IMR-90 (cell line): ENCODE results near the gene PIP4K2A. TPM values are rescaled to one million over a fixed set of nuclear protein-coding genes. Genes with fewer than 3 reads are reported as not detected.

Experiments
- ATAC-seq: fragments of 200-7000 bp; cut with Tn5 transposase; 2 replicates; pipeline ENCODE4 v1.9.1; 2020; ENCODE audit warnings: low read depth, mild to moderate bottlenecking, moderate library complexity
- BruUV-seq: library from RNA; stranded (reverse); fragments of 400-500 nt; replicated peaks from 2 replicates; lab custom pipeline; 2021; lab: Mats Ljungman, UMichigan
- CTCF ChIA-PET: fragments of 300-600 bp; formaldehyde crosslinking; extraction: SDS; loops from one replicate; lab custom pipeline; 2021; ENCODE audit warnings: antibody characterized with exemption; lab: Yijun Ruan, JAX
- POLR2A ChIA-PET: fragments of 300-600 bp; sonication (Branson Sonifier 250); formaldehyde crosslinking; loops from one replicate; lab custom pipeline; 2022; ENCODE audit warnings: antibody characterized with exemption; ENCODE audit not compliant: unreplicated experiment; lab: Charles Lee
- DNase-seq: peaks from one replicate; pipeline ENCODE4 v3.0.0; 2013
- H2AFZ ChIP-seq: replicated peaks from 2 replicates; pipeline ENCODE3; 2013; ENCODE audit warnings: low read length, mild to moderate bottlenecking; ENCODE audit not compliant: poor library complexity
- H2AK5ac ChIP-seq: 2 replicates; pipeline ENCODE4 v1.6.1; 2013; ENCODE audit warnings: low read depth, low read length, inconsistent platforms
- H2AK9ac ChIP-seq: replicated peaks from 2 replicates; pipeline ENCODE3; 2013; ENCODE audit warnings: mild to moderate bottlenecking, low read depth, low read length, moderate library complexity; ENCODE audit not compliant: poor library complexity
- H2BK120ac ChIP-seq: 2 replicates; pipeline ENCODE4 v1.6.1; 2013; ENCODE audit warnings: low read depth, low read length, inconsistent platforms
- H2BK15ac ChIP-seq: 3 replicates; pipeline ENCODE4 v1.6.1; 2013; ENCODE audit warnings: low read depth, low read length, inconsistent platforms
- H2BK20ac ChIP-seq: 2 replicates; pipeline ENCODE4 v1.6.1; 2013; ENCODE audit warnings: low read depth, mild to moderate bottlenecking, inconsistent platforms, low read length, moderate library complexity
- H2BK5ac ChIP-seq: 2 replicates; pipeline ENCODE4 v1.6.1; 2013; ENCODE audit warnings: mild to moderate bottlenecking, low read depth, low read length, inconsistent platforms; ENCODE audit not compliant: poor library complexity, severe bottlenecking
- H3K14ac ChIP-seq: replicated peaks from 2 replicates; pipeline ENCODE4 v1.6.1; 2013; ENCODE audit warnings: low read depth, low read length, inconsistent platforms
- H3K18ac ChIP-seq: 2 replicates; pipeline ENCODE4 v1.6.1; 2013; ENCODE audit warnings: low read depth, low read length, control low read depth
- H3K23ac ChIP-seq: 2 replicates; pipeline ENCODE4 v1.6.1; 2013; ENCODE audit warnings: low read depth, low read length, inconsistent platforms
- H3K27ac ChIP-seq: 2 replicates; pipeline ENCODE4 v1.5.1; 2013; ENCODE audit warnings: mild to moderate bottlenecking, control low read depth, low read length; ENCODE audit not compliant: insufficient read depth
- H3K27me3 ChIP-seq: 2 replicates; pipeline ENCODE4 v1.6.1; 2013; ENCODE audit warnings: low read length; ENCODE audit not compliant: control insufficient read depth, insufficient read depth
- H3K36me3 ChIP-seq: 2 replicates; pipeline ENCODE4 v1.6.1; 2013; ENCODE audit warnings: low read length, mixed read lengths; ENCODE audit not compliant: control insufficient read depth, insufficient read depth
- H3K4ac ChIP-seq: 2 replicates; pipeline ENCODE4 v1.6.1; 2013; ENCODE audit warnings: low read depth, low read length, inconsistent platforms
- H3K4me1 ChIP-seq: 2 replicates; pipeline ENCODE4 v1.6.1; 2013; ENCODE audit warnings: low read length, mixed read lengths; ENCODE audit not compliant: control insufficient read depth, insufficient read depth
- H3K4me2 ChIP-seq: 2 replicates; pipeline ENCODE4 v1.6.1; 2013; ENCODE audit warnings: low read depth, mild to moderate bottlenecking, control low read depth, low read length, moderate library complexity
- H3K4me3 ChIP-seq: 2 replicates; pipeline ENCODE4 v1.5.1; 2013; ENCODE audit warnings: low read depth, mild to moderate bottlenecking, control low read depth, low read length, moderate library complexity; ENCODE audit not compliant: insufficient read depth
- H3K56ac ChIP-seq: 2 replicates; pipeline ENCODE4 v1.6.1; 2013; ENCODE audit warnings: low read length, inconsistent platforms; ENCODE audit not compliant: insufficient read depth; ENCODE audit errors: extremely low read depth
- H3K79me1 ChIP-seq, 2 experiments: 2 replicates each; pipeline ENCODE4 v1.6.1; 2013; ENCODE audit warnings: low read length in 2 of 2, inconsistent platforms in 1 of 2, low read depth in 1 of 2
- H3K9ac ChIP-seq: 2 replicates; pipeline ENCODE4 v1.6.1; 2013; ENCODE audit warnings: low read depth, low read length, control low read depth
- H3K9me1 ChIP-seq: 2 replicates; pipeline ENCODE4 v1.6.1; 2013; ENCODE audit warnings: low read length, inconsistent platforms; ENCODE audit not compliant: insufficient read depth
- H3K9me3 ChIP-seq: 2 replicates; pipeline ENCODE4 v1.6.1; 2013; ENCODE audit warnings: low read length; ENCODE audit not compliant: control insufficient read depth, insufficient read depth
- H4K20me1 ChIP-seq: 2 replicates; pipeline ENCODE4 v1.6.1; 2013; ENCODE audit warnings: low read length, inconsistent platforms; ENCODE audit not compliant: insufficient read depth
- H4K5ac ChIP-seq: 2 replicates; pipeline ENCODE4 v1.6.1; 2013; ENCODE audit warnings: mild to moderate bottlenecking, low read depth, low read length, control low read depth
- H4K8ac ChIP-seq, 2 experiments: 2 replicates each; pipeline ENCODE4 v1.6.1; 2013; ENCODE audit warnings: low read depth in 2 of 2, low read length in 2 of 2, control low read depth in 1 of 2, inconsistent platforms in 1 of 2
- H4K91ac ChIP-seq: 2 replicates; pipeline ENCODE4 v1.6.1; 2013; ENCODE audit warnings: low read depth, low read length, inconsistent platforms; ENCODE audit not compliant: insufficient read depth
- FOS ChIP-seq: fragments of 150-350 bp; IDR thresholded peaks from 2 replicates; pipeline ENCODE4 v1.6.1; 2016; ENCODE audit warnings: low read depth, low read length
- MAFK ChIP-seq: IDR thresholded peaks from 2 replicates; pipeline ENCODE4 v1.6.1; 2012; ENCODE audit warnings: low read depth, low read length, improper control_type of control experiment
- NFE2L2 ChIP-seq: fragments of 150-350 bp; IDR thresholded peaks from 2 replicates; pipeline ENCODE4 v1.6.1; 2016; ENCODE audit warnings: low read depth, mild to moderate bottlenecking, low read length
- POLR2A ChIP-seq: IDR thresholded peaks from 2 replicates; pipeline ENCODE4 v1.6.1; 2012; ENCODE audit warnings: mild to moderate bottlenecking, low read depth, low read length
- RAD21 ChIP-seq: IDR thresholded peaks from 2 replicates; pipeline ENCODE4 v1.6.1; 2012; ENCODE audit warnings: low read length, improper control_type of control experiment
- RFX5 ChIP-seq: IDR thresholded peaks from 2 replicates; pipeline ENCODE4 v1.8.0; 2012; ENCODE audit warnings: low read depth, mild to moderate bottlenecking, low read length, moderate library complexity
- SMC3 ChIP-seq: fragments of 150-350 bp; IDR thresholded peaks from 2 replicates; pipeline ENCODE4 v1.6.1; 2016; ENCODE audit warnings: low read depth, mild to moderate bottlenecking, antibody characterized with exemption, low read length, moderate library complexity
- WGBS, 2 experiments: methylation state at CpG; one replicate each; pipeline versions ENCODE4 v1.1.5 to v1.1.7; 2013; ENCODE audit warnings: missing lambda C conversion rate in 2 of 2; ENCODE audit not compliant: insufficient read length in 1 of 2; ENCODE audit errors: extremely low coverage in 2 of 2; 5-methylcytosine and 5-hydroxymethylcytosine counted together
- dilution Hi-C: fragments of 300-500 bp; cut with HindIII; formaldehyde crosslinking; loops from one replicate; pipeline ENCODE4 v1.14.3; 2018; ENCODE audit warnings: low sequenced_read_pairs; ENCODE audit not compliant: unreplicated experiment
- in situ Hi-C: fragments of 300-500 bp; cut with MboI; formaldehyde crosslinking; loops from 3 replicates; pipeline ENCODE4 v1.14.3; 2019; ENCODE audit warnings: low sequenced_read_pairs, inconsistent platforms, mixed read lengths
- intact Hi-C: fragments of 100-400 bp; cut with micrococcal nuclease; formaldehyde crosslinking; loops from 2 replicates; pipeline ENCODE4 v1.10.0; 2022
- polyA plus RNA-seq, 3 experiments: library from polyadenylated mRNA; depleted of rRNA; stranded (reverse); fragments of >200 nt; gene quantifications; 2 replicates each; pipeline ENCODE4 v1.2.3, GENCODE V29; 2012; ENCODE audit warnings: low replicate concordance in 1 of 3
- total RNA-seq: library from RNA; depleted of rRNA; stranded (reverse); fragments of >200 nt; gene quantifications from 2 replicates; pipeline ENCODE4 v1.2.3, GENCODE V29; 2012
- TF ChIP-seq, protein P1 (sequence below): conservative IDR thresholded peaks from 2 replicates; pipeline ENCODE4 v1.5.1; 2012; ENCODE audit warnings: mild to moderate bottlenecking, low read depth, low read length, improper control_type of control experiment
- TF ChIP-seq, protein P2 (sequence below): fragments of 150-350 bp; IDR thresholded peaks from 2 replicates; pipeline ENCODE4 v1.6.1; 2017; ENCODE audit warnings: mild to moderate bottlenecking, antibody characterized with exemption, low read length, low read depth

PIP4K2A gene
- total and polyA plus RNA-seq, 2 of the 4 experiments (the other 2 are of a cell fraction), result 9.8 to 18.1 TPM

GRCh38 chr10:22666287-22667092 is 47.9 kb downstream of the PIP4K2A start (continued):
- TF ChIP-seq, protein P1, sequence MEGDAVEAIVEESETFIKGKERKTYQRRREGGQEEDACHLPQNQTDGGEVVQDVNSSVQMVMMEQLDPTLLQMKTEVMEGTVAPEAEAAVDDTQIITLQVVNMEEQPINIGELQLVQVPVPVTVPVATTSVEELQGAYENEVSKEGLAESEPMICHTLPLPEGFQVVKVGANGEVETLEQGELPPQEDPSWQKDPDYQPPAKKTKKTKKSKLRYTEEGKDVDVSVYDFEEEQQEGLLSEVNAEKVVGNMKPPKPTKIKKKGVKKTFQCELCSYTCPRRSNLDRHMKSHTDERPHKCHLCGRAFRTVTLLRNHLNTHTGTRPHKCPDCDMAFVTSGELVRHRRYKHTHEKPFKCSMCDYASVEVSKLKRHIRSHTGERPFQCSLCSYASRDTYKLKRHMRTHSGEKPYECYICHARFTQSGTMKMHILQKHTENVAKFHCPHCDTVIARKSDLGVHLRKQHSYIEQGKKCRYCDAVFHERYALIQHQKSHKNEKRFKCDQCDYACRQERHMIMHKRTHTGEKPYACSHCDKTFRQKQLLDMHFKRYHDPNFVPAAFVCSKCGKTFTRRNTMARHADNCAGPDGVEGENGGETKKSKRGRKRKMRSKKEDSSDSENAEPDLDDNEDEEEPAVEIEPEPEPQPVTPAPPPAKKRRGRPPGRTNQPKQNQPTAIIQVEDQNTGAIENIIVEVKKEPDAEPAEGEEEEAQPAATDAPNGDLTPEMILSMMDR, result no peak
- no peak for TF ChIP-seq RAD21

DNA sequence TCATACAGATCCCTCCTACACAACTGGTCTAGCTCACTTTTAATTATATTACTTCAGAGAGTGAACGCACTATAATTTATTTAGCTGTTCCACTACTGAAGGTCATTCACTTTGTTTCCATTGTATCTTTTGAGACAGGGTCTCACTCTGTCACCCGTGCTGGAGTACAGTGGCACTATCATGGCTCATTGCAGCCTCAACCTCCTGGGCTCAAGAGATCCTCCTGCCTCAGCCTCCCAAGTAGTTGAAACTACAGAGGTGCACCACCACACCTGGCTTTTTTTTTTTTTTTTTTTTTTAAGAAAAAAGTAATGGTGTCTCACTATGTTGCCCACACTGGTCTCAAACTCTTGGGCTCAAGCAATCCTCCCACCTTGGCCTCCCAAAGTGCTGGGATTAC is 49.0 kb downstream of the PIP4K2A start:
- no TSS peak for BruUV-seq
- Histone ChIP-seq H3K4me1 (peaks cover 3% of the 10 kb centered on the region; the same call in 1 of the 2 replicates), H3K27ac (no peak overlapping the region), H4K8ac (no peak overlapping the region), H3K56ac (no peak overlapping the region), H3K4me2 (no peak overlapping the region), H4K91ac (no peak overlapping the region), H3K18ac (no peak overlapping the region), H3K23ac (no peak overlapping the region), H4K5ac (no peak overlapping the region), H3K4ac (no peak overlapping the region), H3K4me3 (no peak overlapping the region), H3K9me3 (no peaks in the 10 kb centered on the region), H2BK15ac (no peak overlapping the region), H2BK5ac (no peak overlapping the region), H4K20me1 (peaks cover 6% of the 10 kb centered on the region), H3K9me1 (peaks cover 2% of the 10 kb centered on the region; the same call in 1 of the 2 replicates), H2AK9ac (no peak overlapping the region), H3K27me3 (no peaks in the 10 kb centered on the region), H2BK20ac (no peak overlapping the region), H2BK120ac (no peak overlapping the region), H2AK5ac (no peak overlapping the region), H2AFZ (no peak overlapping the region), H3K14ac (no peak overlapping the region), H3K79me1 (peaks cover 43 to 62% of the 10 kb centered on the region in 2 experiments), H3K9ac (no peak overlapping the region), H3K36me3 (no peaks in the 10 kb centered on the region)
- dilution Hi-C loops, result no loop called here
- CTCF ChIA-PET, result no interaction called here
- ATAC-seq (no peak), DNase-seq (no peak)
- WGBS, 2 experiments, result 86% methylated on average over 1 of the region's 2 CpGs; no CpG with 5 or more reads in 1 of the 2 experiments
- in situ Hi-C loops, result no loop called here
- POLR2A ChIA-PET, result no interaction called here
- TF ChIP-seq MAFK, result no peak
- TF ChIP-seq, protein P2, sequence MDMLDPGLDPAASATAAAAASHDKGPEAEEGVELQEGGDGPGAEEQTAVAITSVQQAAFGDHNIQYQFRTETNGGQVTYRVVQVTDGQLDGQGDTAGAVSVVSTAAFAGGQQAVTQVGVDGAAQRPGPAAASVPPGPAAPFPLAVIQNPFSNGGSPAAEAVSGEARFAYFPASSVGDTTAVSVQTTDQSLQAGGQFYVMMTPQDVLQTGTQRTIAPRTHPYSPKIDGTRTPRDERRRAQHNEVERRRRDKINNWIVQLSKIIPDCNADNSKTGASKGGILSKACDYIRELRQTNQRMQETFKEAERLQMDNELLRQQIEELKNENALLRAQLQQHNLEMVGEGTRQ, result no peak
- no peak for TF ChIP-seq POLR2A
- TF ChIP-seq RFX5, result no peak
- TF ChIP-seq FOS, result no peak
- TF ChIP-seq, protein P1, result no peak
- no peak for TF ChIP-seq NFE2L2
- no peak for TF ChIP-seq SMC3
- no peak for TF ChIP-seq RAD21
- intact Hi-C loops, result no loop called here
